Activated naive CD4-positive, alpha-beta T cell (primary cell): ENCODE measurements around the gene APIP.

Source experiments
- DNase-seq, 4 experiments: peaks; one replicate each; lab custom pipeline; 2025; lab: John Stamatoyannopoulos, UW

Gene APIP

GRCh38 chr11:34916015-34916842, at the start of gene APIP, which contains the start of gene PDHX:
TSS of gene APIP (minus strand) at chr11:34916379. CDS start at chr11:34916284, 95 bp downstream.
TSS of gene PDHX (plus strand) at chr11:34916618. CDS start at chr11:34916656, 38 bp downstream.
- peak; percentile 87 to 95 (median 92) for DNase-seq

GRCh38 chr11:34964610-34965331, 48.6 kb upstream of the APIP start:
- no peak for DNase-seq

- DNase-seq: no peak
Measured at GRCh38 chr11:34963351-34963750, 47.2 kb upstream of the APIP start.

- DNase-seq: no peak
Measured at GRCh38 chr11:34962034-34962433, 45.9 kb upstream of the APIP start.

GRCh38 chr11:34960277-34960676, 44.1 kb upstream of the APIP start:
- no peak for DNase-seq

GRCh38 chr11:34959770-34960169, 43.6 kb upstream of the APIP start:
- no peak for DNase-seq

- DNase-seq: no peak
Measured at GRCh38 chr11:34957606-34958005, 41.4 kb upstream of the APIP start.

- no peak for DNase-seq
Measured at GRCh38 chr11:34957206-34957605, 41.0 kb upstream of the APIP start.

- no peak for DNase-seq
Measured at GRCh38 chr11:34953955-34954354, 37.8 kb upstream of the APIP start.

- no peak for DNase-seq
Measured at GRCh38 chr11:34948696-34949095, 32.5 kb upstream of the APIP start.

- DNase-seq: no peak
Measured at GRCh38 chr11:34944692-34945091, 28.5 kb upstream of the APIP start.

- DNase-seq: no peak
Measured at GRCh38 chr11:34941688-34942087, 25.5 kb upstream of the APIP start.

- no peak for DNase-seq
Measured at GRCh38 chr11:34940026-34940677, 24.0 kb upstream of the APIP start.

- no peak for DNase-seq
Measured at GRCh38 chr11:34938611-34939010, 22.4 kb upstream of the APIP start.

- no peak for DNase-seq
Measured at GRCh38 chr11:34936945-34937629, 20.9 kb upstream of the APIP start.

GRCh38 chr11:34929794-34930763, 13.9 kb upstream of the APIP start:
- DNase-seq: no peak

- no peak for DNase-seq
Measured at GRCh38 chr11:34928960-34929680, 12.9 kb upstream of the APIP start.

GRCh38 chr11:34928268-34928959, 12.2 kb upstream of the APIP start:
- no peak for DNase-seq

- DNase-seq: no peak
Measured at GRCh38 chr11:34926831-34927132, 10.6 kb upstream of the APIP start.
